ENCODE data around the gene PSMD3. TPM values are rescaled to one million over a fixed set of nuclear protein-coding genes. Genes with fewer than 3 reads are reported as not detected.

The PSMD3 gene
- total and polyA plus RNA-seq, 9 of the 15 experiments (the other 6 are each of a cell fraction or from before 2014, with no cell fraction given) = 2.0 to 251 (median 135) TPM

- TF ChIP-seq KLF10 (CRISPR knock-in tag; IDR thresholded peaks at IDR 0.05) (no peak), PHTF2 (CRISPR knock-in tag; IDR thresholded peaks at IDR 0.05) (no peak), STAT5A (IDR thresholded peaks at IDR 0.05; ENCODE audit: borderline replicate concordance, low read length) (no peak), SIN3B (IDR thresholded peaks at IDR 0.05; ENCODE audit: low read depth) (no peak), L3MBTL2 (IDR thresholded peaks at IDR 0.05) (no peak), HINFP (tag; conservative IDR thresholded peaks at IDR 0.05; ENCODE audit: low read depth) (0 out of 2 replicates have a peak, but pooled peaks have one; percentile 19), HMG20B (CRISPR knock-in tag; IDR thresholded peaks at IDR 0.05) (no peak)
- TF ChIP-seq, protein P1, sequence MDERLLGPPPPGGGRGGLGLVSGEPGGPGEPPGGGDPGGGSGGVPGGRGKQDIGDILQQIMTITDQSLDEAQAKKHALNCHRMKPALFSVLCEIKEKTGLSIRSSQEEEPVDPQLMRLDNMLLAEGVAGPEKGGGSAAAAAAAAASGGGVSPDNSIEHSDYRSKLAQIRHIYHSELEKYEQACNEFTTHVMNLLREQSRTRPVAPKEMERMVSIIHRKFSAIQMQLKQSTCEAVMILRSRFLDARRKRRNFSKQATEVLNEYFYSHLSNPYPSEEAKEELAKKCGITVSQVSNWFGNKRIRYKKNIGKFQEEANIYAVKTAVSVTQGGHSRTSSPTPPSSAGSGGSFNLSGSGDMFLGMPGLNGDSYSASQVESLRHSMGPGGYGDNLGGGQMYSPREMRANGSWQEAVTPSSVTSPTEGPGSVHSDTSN (CRISPR knock-in tag; IDR thresholded peaks at IDR 0.05; ENCODE audit: low read depth) = no peak
- TF ChIP-seq, protein P1 (tag; conservative IDR thresholded peaks at IDR 0.05; ENCODE audit: low read depth) = no peak
Observed at GRCh38 chr17:39965017-39965699, 15.4 kb upstream of the PSMD3 start (continued).

Measured in K562 (cell line).